ENCODE data around the gene NPDC1.

The NPDC1 gene

DNA sequence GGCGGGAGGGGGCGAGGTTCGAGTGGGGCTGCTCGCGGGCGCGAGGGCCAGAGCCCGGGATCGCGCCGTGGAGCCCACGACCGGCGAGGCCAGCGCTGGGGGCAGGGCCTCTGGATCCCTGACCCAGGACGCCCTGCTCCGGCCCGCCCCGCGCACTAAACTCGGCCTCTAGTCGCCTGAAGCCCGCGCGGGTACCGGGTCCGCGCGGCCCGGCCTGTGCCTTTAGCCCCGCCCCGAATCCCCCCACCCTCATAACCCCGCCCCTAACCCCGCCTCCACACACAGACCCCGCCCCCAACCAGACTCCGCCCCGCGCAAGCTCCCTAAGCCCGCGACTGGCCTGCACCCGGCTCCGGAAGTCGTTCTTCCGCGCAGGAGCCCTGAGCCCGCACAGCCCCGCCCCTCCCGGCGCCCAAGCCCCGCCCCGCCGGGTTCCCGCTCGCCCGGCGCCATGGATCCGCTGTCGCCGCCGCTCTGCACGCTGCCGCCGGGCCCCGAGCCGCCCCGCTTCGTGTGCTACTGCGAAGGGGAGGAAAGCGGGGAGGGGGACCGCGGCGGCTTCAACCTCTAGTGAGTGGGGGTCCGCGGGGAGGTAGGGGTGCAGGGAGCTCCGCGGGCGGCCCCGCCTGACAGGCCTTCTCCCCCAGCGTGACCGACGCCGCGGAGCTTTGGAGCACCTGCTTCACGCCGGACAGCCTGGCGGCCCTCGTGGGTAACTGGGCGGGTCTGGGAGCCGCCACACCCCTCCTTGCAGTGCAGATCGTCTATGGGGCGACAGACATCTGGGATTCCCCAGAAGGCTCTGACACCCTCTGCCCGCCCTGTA, 53.8 kb downstream of the NPDC1 start, which contains the start of gene PAXX:
Gene PAXX, plus strand, starts transcription at position 430 of the 826 bp plus-strand sequence. Its CDS starts 22 bp downstream, at position 452.
- H3K27me3 ChIP-seq (ENCODE audit: control insufficient read depth, insufficient read depth, low read length) = no peaks in the 10 kb centered on the region; the same call in 1 of the 2 replicates
- WGBS (ENCODE audit: insufficient coverage, insufficient read length) = no CpG with 5 or more reads among the region's 92 CpGs
- no peaks in the 10 kb centered on the region for H3K9me3 ChIP-seq (ENCODE audit: control insufficient read depth, insufficient read depth, low read length)
- no peak within 1 kb of the TSS for H3K27ac ChIP-seq (ENCODE audit: low read length)
- no peaks in the 10 kb centered on the region; the same call in 1 of the 2 replicates for H3K36me3 ChIP-seq (ENCODE audit: control insufficient read depth, insufficient read depth, low read length)
- H3K4me1 ChIP-seq (ENCODE audit: control insufficient read depth, insufficient read depth, low read length) = peaks cover 15% of the 10 kb centered on the region
- DNase-seq (ENCODE audit: low read depth, low spot score) = no peak
- H3K4me3 ChIP-seq (ENCODE audit: low read length) = peak within 1 kb of the TSS; percentile 75

DNA sequence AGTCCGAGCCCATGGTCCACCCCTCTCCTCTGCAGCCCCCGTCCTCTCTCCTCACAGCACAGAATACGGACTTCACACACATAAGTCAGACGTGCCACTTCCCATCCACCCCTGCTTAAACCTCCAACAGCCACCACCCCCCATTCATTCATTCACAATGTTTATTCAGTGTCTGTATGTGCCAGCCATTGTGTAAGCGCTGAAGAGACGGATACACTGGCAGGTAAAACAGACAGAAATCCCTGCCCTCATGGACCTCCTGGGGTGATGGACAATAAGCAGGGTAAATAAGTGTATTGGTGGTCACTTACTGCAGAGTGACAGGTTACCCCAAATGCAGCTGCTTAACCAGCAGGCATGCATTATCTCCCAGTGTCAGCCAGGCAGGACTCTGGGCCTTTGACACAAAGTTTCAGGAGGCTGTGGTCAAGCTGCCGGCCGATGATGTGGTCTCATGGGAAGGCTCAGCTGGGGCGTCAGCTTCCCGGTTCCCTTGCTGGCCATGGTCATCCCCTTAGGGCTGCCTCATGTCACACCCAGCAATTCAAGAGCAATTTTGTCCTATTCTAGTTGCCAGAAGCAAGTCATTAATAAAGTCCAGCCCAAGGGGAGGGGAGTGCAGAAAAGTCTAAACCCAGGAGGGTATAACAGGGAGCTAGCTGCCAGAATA, 55.6 kb downstream of the NPDC1 start:
- H3K4me1 ChIP-seq (ENCODE audit: control insufficient read depth, insufficient read depth, low read length) = peaks cover 7% of the 10 kb centered on the region
- no CpG with 5 or more reads among the region's 10 CpGs for WGBS (ENCODE audit: insufficient coverage, insufficient read length)
- no peak overlapping the region for H3K4me3 ChIP-seq (ENCODE audit: low read length)
- DNase-seq (ENCODE audit: low read depth, low spot score) = no peak
- H3K9me3 ChIP-seq (ENCODE audit: control insufficient read depth, insufficient read depth, low read length) = no peaks in the 10 kb centered on the region
- no peak overlapping the region for H3K27ac ChIP-seq (ENCODE audit: low read length)
- no peaks in the 10 kb centered on the region; the same call in 1 of the 2 replicates for H3K36me3 ChIP-seq (ENCODE audit: control insufficient read depth, insufficient read depth, low read length)
- H3K27me3 ChIP-seq (ENCODE audit: control insufficient read depth, insufficient read depth, low read length) = peaks cover 4% of the 10 kb centered on the region; the same call in 1 of the 2 replicates

All from iPS DF 6.9 (cell line).